Stomach (tissue), 9 donors: ENCODE data around the gene E2F8. TPM values are rescaled to one million over a fixed set of nuclear protein-coding genes. Genes with fewer than 3 reads are reported as not detected.

Experiments
- DNase-seq, 2 donors: peaks; one replicate each; pipeline versions ENCODE4 v3.0.0 to v3.0.0-alpha.2; 2013 to 2019
- H3K27ac ChIP-seq, 5 donors: fragments of 200-600 bp in 4 of 5; sonication (generic) in 4 of 5; one replicate each; pipeline ENCODE4 v1.5.1; 2013 to 2019; ENCODE audit warnings: mild to moderate bottlenecking in 1 of 5, moderate library complexity in 1 of 5
- H3K27me3 ChIP-seq, 3 donors: fragments of 200-600 bp; sonication (generic); one replicate each; pipeline ENCODE4 v1.5.1; 2017 to 2019; ENCODE audit warnings: mixed run types in 1 of 3
- H3K36me3 ChIP-seq, 4 donors: fragments of 200-600 bp; sonication (generic); 1 replicate in 3 of 4; 2 replicates in 1 of 4; pipeline ENCODE4 v1.5.1; 2016 to 2019
- H3K4me1 ChIP-seq, 4 donors: fragments of 200-600 bp; sonication (generic); one replicate each; pipeline ENCODE4 v1.5.1; 2016 to 2019
- H3K4me3 ChIP-seq, 4 donors: fragments of 200-600 bp; sonication (generic) in 3 of 4; one replicate each; pipeline ENCODE4 v1.5.1; 2016 to 2019; ENCODE audit warnings: mild to moderate bottlenecking in 1 of 4
- H3K9me3 ChIP-seq, 4 donors: fragments of 200-600 bp; sonication (generic); one replicate each; pipeline ENCODE4 v1.5.1; 2016 to 2019
- EP300 ChIP-seq: sonication (generic); formaldehyde crosslinking; IDR thresholded peaks from one replicate; pipeline ENCODE4 v1.6.1; 2017; ENCODE audit warnings: antibody characterized with exemption
- POLR2A ChIP-seq, 4 donors: fragments of 450-650 bp; IDR thresholded peaks; one replicate each; pipeline ENCODE4 v1.6.1; 2016; ENCODE audit warnings: antibody characterized with exemption in 4 of 4, control low read depth in 2 of 4, mild to moderate bottlenecking in 1 of 4, moderate library complexity in 1 of 4
- POLR2AphosphoS5 ChIP-seq, 3 donors: sonication (generic); formaldehyde crosslinking; IDR thresholded peaks; one replicate each; pipeline ENCODE4 v1.6.1; 2016; ENCODE audit warnings: antibody characterized with exemption in 3 of 3
- WGBS, 5 donors: extraction: QIAGEN DNeasy Blood & Tissue Kit in 3 of 5; methylation state at CpG; one replicate each; pipeline versions ENCODE4 v1.1.5 to v1.1.7; 2013 to 2018; 5-methylcytosine and 5-hydroxymethylcytosine counted together
- intact Hi-C: fragments of 100-400 bp; cut with DNase I; formaldehyde crosslinking; loops from one replicate; pipeline ENCODE4 v1.15.1; 2023; ENCODE audit warnings: low total_unique reads
- polyA plus RNA-seq, 3 donors: library from polyadenylated mRNA; stranded (reverse); fragments of 200-250 nt; gene quantifications; one replicate each; pipeline ENCODE4 v1.2.3, GENCODE V29; 2013
- total RNA-seq, 5 donors: library from RNA; depleted of rRNA; stranded (reverse); fragments of >200 nt; gene quantifications; one replicate each; pipeline versions ENCODE4 v1.1.0 to v1.2.3, GENCODE V29; 2014 to 2016
- TF ChIP-seq, protein P1 (sequence below), 7 experiments: fragments of 450-650 bp in 4 of 7; fragments of 200-600 bp in 3 of 7; sonication (generic) in 3 of 7; IDR thresholded peaks; one replicate each; pipeline ENCODE4 v1.5.1; 2016 to 2019; ENCODE audit warnings: antibody characterized with exemption in 7 of 7, control low read depth in 2 of 7, mild to moderate bottlenecking in 1 of 7
- donor health status: healthy with polysubstance abuse.
- donor health status: Bipolar disorder and iron deficiency.
- donor health status: healthy.

E2F8 gene
- total and polyA plus RNA-seq, 8 donors: 0.89 to 13.0 (median 3.2) TPM

DNA sequence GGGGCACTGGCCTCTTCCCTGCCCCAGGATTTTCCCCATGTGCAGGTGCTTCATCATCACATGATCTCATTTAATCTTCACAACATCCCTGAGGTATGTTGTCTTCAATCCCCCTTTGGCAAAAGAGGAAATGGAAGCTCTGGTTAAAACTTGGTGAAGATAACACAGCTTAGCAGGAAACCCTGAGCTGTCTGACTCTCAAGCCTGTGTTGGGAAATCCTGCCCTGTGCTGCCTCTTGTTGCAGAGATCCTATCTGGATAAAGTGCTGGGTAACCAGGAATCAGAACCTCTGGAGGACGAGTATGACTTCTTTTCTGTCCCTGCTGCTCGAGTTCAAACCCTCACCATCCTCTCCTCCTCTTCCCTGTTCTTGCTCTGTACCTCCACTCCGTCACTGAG lies 13.1 kb upstream of the E2F8 start:
- Histone ChIP-seq H3K27me3 (no peaks in the 10 kb centered on the region), H3K36me3 (no peaks in the 10 kb centered on the region), H3K9me3 (no peaks in the 10 kb centered on the region), H3K4me1 (peaks cover 0 to 7% (median 2%) of the 10 kb centered on the region in 4 donors), H3K27ac (no peak overlapping the region), H3K4me3 (no peak overlapping the region)
- DNase-seq: no peak
- intact Hi-C loops: no loop called here
- 71 to 75% (median 74%) methylated on average over 3 of the region's 3 CpGs for WGBS, 5 donors
- TF ChIP-seq POLR2A (IDR thresholded peaks at IDR 0.05) (no peak), EP300 (no peak), POLR2AphosphoS5 (IDR thresholded peaks at IDR 0.05) (no peak)
- TF ChIP-seq, protein P1, sequence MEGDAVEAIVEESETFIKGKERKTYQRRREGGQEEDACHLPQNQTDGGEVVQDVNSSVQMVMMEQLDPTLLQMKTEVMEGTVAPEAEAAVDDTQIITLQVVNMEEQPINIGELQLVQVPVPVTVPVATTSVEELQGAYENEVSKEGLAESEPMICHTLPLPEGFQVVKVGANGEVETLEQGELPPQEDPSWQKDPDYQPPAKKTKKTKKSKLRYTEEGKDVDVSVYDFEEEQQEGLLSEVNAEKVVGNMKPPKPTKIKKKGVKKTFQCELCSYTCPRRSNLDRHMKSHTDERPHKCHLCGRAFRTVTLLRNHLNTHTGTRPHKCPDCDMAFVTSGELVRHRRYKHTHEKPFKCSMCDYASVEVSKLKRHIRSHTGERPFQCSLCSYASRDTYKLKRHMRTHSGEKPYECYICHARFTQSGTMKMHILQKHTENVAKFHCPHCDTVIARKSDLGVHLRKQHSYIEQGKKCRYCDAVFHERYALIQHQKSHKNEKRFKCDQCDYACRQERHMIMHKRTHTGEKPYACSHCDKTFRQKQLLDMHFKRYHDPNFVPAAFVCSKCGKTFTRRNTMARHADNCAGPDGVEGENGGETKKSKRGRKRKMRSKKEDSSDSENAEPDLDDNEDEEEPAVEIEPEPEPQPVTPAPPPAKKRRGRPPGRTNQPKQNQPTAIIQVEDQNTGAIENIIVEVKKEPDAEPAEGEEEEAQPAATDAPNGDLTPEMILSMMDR (IDR thresholded peaks at IDR 0.05): no peak

DNA sequence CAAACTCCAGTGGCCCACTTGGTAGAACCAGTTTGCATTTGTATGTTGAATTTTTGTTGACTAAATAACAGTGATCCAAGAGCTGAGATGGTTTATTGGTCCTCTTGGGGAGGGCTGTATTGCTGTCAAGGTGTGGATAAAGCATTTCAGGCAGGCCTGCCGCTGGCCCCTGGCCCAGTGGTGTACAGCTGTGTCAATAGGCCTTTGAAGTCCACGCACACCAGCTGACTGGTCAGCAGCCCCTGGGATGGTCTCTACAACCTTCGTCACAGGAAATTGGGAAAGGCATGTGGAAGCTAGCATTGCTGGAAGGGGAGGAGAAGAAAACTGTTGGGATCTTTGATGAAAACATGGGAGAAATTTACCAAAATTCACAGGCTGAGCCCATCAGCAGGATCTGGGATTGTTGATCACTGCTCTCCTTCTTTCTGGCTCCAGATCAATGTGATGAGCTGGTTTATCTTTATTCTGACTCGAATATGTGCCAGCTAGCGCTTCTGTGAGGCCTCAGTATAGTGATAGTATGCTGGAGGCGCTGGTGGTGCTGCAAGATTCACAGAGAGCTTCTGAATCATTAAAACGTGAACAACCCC lies 12.5 kb upstream of the E2F8 start:
- no peaks in the 10 kb centered on the region for H3K27me3 ChIP-seq
- DNase-seq: peak; percentile 49 to 64
- no peak overlapping the region for H3K4me3 ChIP-seq
- H3K9me3 ChIP-seq: no peaks in the 10 kb centered on the region
- H3K4me1 ChIP-seq: peaks cover 0 to 7% (median 2%) of the 10 kb centered on the region in 4 donors
- no peak overlapping the region for H3K27ac ChIP-seq
- intact Hi-C loops: no loop called here
- no peaks in the 10 kb centered on the region for H3K36me3 ChIP-seq
- WGBS, 5 donors: 55 to 67% (median 64%) methylated on average over 7 of the region's 7 CpGs
- TF ChIP-seq POLR2AphosphoS5 (IDR thresholded peaks at IDR 0.05) (no peak), EP300 (no peak), POLR2A (IDR thresholded peaks at IDR 0.05) (no peak)
- TF ChIP-seq, protein P1 (IDR thresholded peaks at IDR 0.05): no peak

DNA sequence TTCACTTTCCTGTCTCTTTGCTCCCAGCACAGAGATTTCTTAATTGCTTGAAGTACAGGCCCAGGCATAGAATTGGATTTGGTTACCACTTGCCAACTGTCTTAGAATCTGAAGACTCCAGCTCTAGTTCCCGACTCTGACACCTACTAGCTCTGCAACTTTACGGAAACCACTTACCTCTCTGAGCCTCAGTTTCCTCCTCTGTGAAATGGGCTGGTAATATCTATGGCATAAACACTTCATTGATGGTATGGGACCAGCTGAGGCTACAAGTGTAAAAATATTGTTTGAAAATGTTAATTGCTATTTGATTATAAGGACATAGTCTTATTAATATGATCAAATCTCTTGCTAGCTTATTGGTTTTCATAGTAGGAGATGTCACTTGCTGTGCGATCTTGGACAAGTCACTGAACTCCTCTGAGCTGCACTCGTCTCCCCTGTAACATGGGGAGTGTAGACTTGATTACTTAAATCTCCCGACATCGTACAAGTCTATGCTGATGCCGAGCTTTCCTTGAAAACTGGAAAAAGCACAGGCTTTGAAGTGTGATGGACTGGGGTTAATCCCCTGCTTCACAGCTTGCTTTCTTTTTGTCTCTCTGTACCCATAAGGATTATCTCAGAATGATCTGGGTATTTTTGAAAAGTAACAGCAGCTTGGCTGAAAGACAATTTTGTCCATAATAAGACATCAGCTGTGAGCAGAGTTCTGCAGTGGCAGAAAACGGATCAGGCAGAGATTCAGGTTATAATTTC lies 11.8 kb upstream of the E2F8 start:
- Histone ChIP-seq H3K36me3 (no peaks in the 10 kb centered on the region), H3K9me3 (no peaks in the 10 kb centered on the region), H3K27ac (no peak overlapping the region), H3K27me3 (no peaks in the 10 kb centered on the region), H3K4me3 (no peak overlapping the region), H3K4me1 (peaks cover 0 to 7% (median 2%) of the 10 kb centered on the region in 4 donors)
- 68 to 79% (median 72%) methylated on average over 8 of the region's 8 CpGs for WGBS, 5 donors
- intact Hi-C loops: no loop called here
- no peak for DNase-seq
- TF ChIP-seq, protein P1 (IDR thresholded peaks at IDR 0.05): no peak
- no peak for TF ChIP-seq EP300
- no peak for TF ChIP-seq POLR2AphosphoS5 (IDR thresholded peaks at IDR 0.05)
- TF ChIP-seq POLR2A (IDR thresholded peaks at IDR 0.05): no peak

DNA sequence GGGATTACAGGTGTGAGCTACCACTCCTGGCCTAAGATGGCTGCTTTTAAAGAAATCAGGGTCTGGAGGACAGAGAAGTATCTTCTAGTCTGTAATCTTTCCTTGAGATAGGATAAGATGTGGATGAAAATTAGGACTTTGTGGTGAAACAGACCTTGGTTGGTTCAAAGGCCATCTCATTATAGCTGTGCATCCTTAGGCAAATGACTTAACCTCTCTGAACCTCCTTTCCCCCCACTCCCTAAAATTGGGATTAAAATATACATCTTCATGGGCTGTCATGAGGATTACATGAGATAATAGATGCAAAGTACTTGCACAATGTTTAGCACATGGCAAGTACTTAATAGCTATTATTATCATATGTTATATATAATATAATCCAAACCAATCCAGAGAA lies 10.8 kb upstream of the E2F8 start:
- intact Hi-C loops: no loop called here
- peaks cover 0 to 7% (median 2%) of the 10 kb centered on the region in 4 donors for H3K4me1 ChIP-seq
- H3K4me3 ChIP-seq: no peak overlapping the region

More for the DNA sequence above, 10.8 kb upstream of the E2F8 start:
- no peaks in the 10 kb centered on the region for H3K27me3 ChIP-seq
- H3K27ac ChIP-seq: no peak overlapping the region
- H3K36me3 ChIP-seq: no peaks in the 10 kb centered on the region
- DNase-seq: no peak
- TF ChIP-seq, protein P1 (IDR thresholded peaks at IDR 0.05): no peak
- no peaks in the 10 kb centered on the region for H3K9me3 ChIP-seq
